HG03460 (cell line): ENCODE results near the gene TOP1.

Experiments used
- ATAC-seq: cut with Tn5 transposase; IDR thresholded peaks from one replicate; pipeline ENCODE4 v1.9.1; 2021; ENCODE audit not compliant: unreplicated experiment

Gene TOP1

GRCh38 chr20:41163821-41164220 is 135.2 kb downstream of the TOP1 start:
- ATAC-seq: no peak

GRCh38 chr20:41165001-41165882 is 136.6 kb downstream of the TOP1 start:
- no peak for ATAC-seq

GRCh38 chr20:41166201-41167117 is 137.8 kb downstream of the TOP1 start:
- ATAC-seq: no peak

- no peak for ATAC-seq
Measured at GRCh38 chr20:41167118-41167470, 138.5 kb downstream of the TOP1 start.

- peak; percentile 60 for ATAC-seq
Measured at GRCh38 chr20:41167481-41168253, 139.0 kb downstream of the TOP1 start.

- ATAC-seq: no peak
Measured at GRCh38 chr20:41168281-41169161, 139.9 kb downstream of the TOP1 start.

- ATAC-seq: no peak
Measured at GRCh38 chr20:41169162-41169690, 140.6 kb downstream of the TOP1 start.

GRCh38 chr20:41169791-41170351 is 141.2 kb downstream of the TOP1 start:
- no peak for ATAC-seq

- ATAC-seq: no peak
Measured at GRCh38 chr20:41170386-41171105, 141.9 kb downstream of the TOP1 start.

GRCh38 chr20:41171736-41172295 is 143.2 kb downstream of the TOP1 start:
- ATAC-seq: no peak

GRCh38 chr20:41172296-41173140 is 143.9 kb downstream of the TOP1 start:
- ATAC-seq: peak; percentile 7

GRCh38 chr20:41173161-41173721 is 144.6 kb downstream of the TOP1 start:
- peak; percentile 60 for ATAC-seq

GRCh38 chr20:41173791-41174341 is 145.2 kb downstream of the TOP1 start:
- ATAC-seq: no peak
